ENCODE measurements around the gene PDSS2.
"Not testable (repeated sequence)": the region's sequence is repeated elsewhere in the genome, so short reads cannot be mapped to it uniquely, and the experiment has no call there.

PDSS2 gene

GRCh38 chr6:107323133-107323785 lies 136.1 kb downstream of the PDSS2 start:
- Histone ChIP-seq H3K4me1 (ENCODE audit: control insufficient read depth, insufficient read depth, low read length) (no peaks in the 10 kb centered on the region), H3K9me3 (ENCODE audit: control insufficient read depth, insufficient read depth, low read length) (no peaks in the 10 kb centered on the region), H3K4me3 (ENCODE audit: low read length) (no peak overlapping the region), H3K27me3 (ENCODE audit: control insufficient read depth, insufficient read depth, low read length) (no peaks in the 10 kb centered on the region), H3K27ac (ENCODE audit: low read length) (no peak overlapping the region), H3K36me3 (ENCODE audit: control insufficient read depth, insufficient read depth, low read length) (no peaks in the 10 kb centered on the region)
- WGBS (ENCODE audit: insufficient coverage, insufficient read length) = no CpG with 5 or more reads among the region's 1 CpG
- DNase-seq (ENCODE audit: low read depth, low spot score) = no peak

- Histone ChIP-seq H3K27ac (ENCODE audit: low read length) (no peak overlapping the region), H3K4me1 (ENCODE audit: control insufficient read depth, insufficient read depth, low read length) (no peaks in the 10 kb centered on the region), H3K9me3 (ENCODE audit: control insufficient read depth, insufficient read depth, low read length) (no peaks in the 10 kb centered on the region), H3K4me3 (ENCODE audit: low read length) (no peak overlapping the region), H3K36me3 (ENCODE audit: control insufficient read depth, insufficient read depth, low read length) (no peaks in the 10 kb centered on the region), H3K27me3 (ENCODE audit: control insufficient read depth, insufficient read depth, low read length) (no peaks in the 10 kb centered on the region)
- DNase-seq (ENCODE audit: low read depth, low spot score) = no peak
These were observed 137.6 kb downstream of the PDSS2 start for GRCh38 chr6:107321793-107322192.

DNA sequence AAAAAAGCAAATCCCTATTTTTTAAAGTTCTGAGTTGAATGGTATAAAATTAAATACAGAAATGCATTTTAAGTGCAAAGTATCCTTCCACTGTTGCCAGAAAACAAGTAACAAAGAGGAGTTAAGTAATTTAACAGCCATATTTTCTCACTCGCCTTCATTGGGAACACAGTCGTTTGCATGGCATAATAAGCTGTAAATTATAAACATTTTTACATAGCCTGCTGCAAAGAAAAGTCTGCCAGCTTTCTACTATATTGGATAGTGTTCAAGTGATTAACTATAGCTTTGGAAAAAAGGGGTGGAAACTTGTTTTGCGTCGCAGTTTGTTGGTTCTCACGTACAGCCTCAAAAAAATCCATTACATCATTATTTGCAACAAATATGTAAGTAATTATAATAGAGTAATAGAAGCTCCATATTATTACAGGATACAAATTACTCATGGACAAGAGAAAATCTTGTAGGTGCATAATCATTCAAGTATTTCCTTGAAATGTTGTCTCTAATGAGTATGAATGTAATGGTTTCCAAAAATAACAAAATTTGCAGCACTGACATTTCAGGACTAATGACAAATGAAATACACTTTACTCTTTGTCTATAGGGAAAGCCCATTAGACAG lies 139.3 kb downstream of the PDSS2 start:
- H3K4me3 ChIP-seq (ENCODE audit: low read length) = no peak overlapping the region
- no peaks in the 10 kb centered on the region for H3K4me1 ChIP-seq (ENCODE audit: control insufficient read depth, insufficient read depth, low read length)
- no peaks in the 10 kb centered on the region for H3K9me3 ChIP-seq (ENCODE audit: control insufficient read depth, insufficient read depth, low read length)
- WGBS (ENCODE audit: insufficient coverage, insufficient read length) = no CpG with 5 or more reads among the region's 5 CpGs
- H3K27me3 ChIP-seq (ENCODE audit: control insufficient read depth, insufficient read depth, low read length) = no peaks in the 10 kb centered on the region
- H3K36me3 ChIP-seq (ENCODE audit: control insufficient read depth, insufficient read depth, low read length) = no peaks in the 10 kb centered on the region
- H3K27ac ChIP-seq (ENCODE audit: low read length) = no peak overlapping the region
- no peak for DNase-seq (ENCODE audit: low read depth, low spot score)

GRCh38 chr6:107318100-107318736 lies 141.1 kb downstream of the PDSS2 start:
- no peaks in the 10 kb centered on the region for H3K9me3 ChIP-seq (ENCODE audit: control insufficient read depth, insufficient read depth, low read length)
- no CpG with 5 or more reads among the region's 9 CpGs for WGBS (ENCODE audit: insufficient coverage, insufficient read length)
- peak; percentile 33 for DNase-seq (ENCODE audit: low read depth, low spot score)
- H3K27me3 ChIP-seq (ENCODE audit: control insufficient read depth, insufficient read depth, low read length) = no peaks in the 10 kb centered on the region
- H3K4me1 ChIP-seq (ENCODE audit: control insufficient read depth, insufficient read depth, low read length) = no peaks in the 10 kb centered on the region
- H3K36me3 ChIP-seq (ENCODE audit: control insufficient read depth, insufficient read depth, low read length) = no peaks in the 10 kb centered on the region
- no peak overlapping the region for H3K27ac ChIP-seq (ENCODE audit: low read length)
- no peak overlapping the region for H3K4me3 ChIP-seq (ENCODE audit: low read length)

- no peak for DNase-seq (ENCODE audit: low read depth, low spot score)
- Histone ChIP-seq H3K27ac (ENCODE audit: low read length) (no peak overlapping the region), H3K9me3 (ENCODE audit: control insufficient read depth, insufficient read depth, low read length) (no peaks in the 10 kb centered on the region), H3K27me3 (ENCODE audit: control insufficient read depth, insufficient read depth, low read length) (no peaks in the 10 kb centered on the region), H3K4me3 (ENCODE audit: low read length) (no peak overlapping the region), H3K36me3 (ENCODE audit: control insufficient read depth, insufficient read depth, low read length) (no peaks in the 10 kb centered on the region), H3K4me1 (ENCODE audit: control insufficient read depth, insufficient read depth, low read length) (no peaks in the 10 kb centered on the region)
These were observed 144.2 kb downstream of the PDSS2 start for GRCh38 chr6:107315114-107315513.

DNA sequence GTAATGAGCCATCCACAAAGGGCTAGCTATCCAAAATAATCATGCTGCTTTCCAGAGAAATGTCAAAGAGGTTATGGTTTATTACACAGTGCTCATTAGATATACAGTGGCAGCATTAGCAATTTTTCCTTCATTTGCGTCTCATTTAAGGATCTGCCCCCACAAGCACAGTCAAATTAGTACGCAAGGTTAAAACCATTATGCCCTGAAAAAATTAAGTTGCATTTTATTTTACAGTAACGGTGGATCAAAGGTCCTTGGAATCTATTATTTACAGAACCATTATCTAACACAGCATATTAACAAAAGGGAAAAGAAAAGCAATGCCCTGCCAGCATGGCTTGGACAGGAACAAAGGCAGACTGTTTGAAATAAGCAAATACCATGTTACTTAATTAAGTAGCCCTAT lies 144.8 kb downstream of the PDSS2 start:
- no peak overlapping the region for H3K4me3 ChIP-seq (ENCODE audit: low read length)
- no peaks in the 10 kb centered on the region for H3K27me3 ChIP-seq (ENCODE audit: control insufficient read depth, insufficient read depth, low read length)
- no peaks in the 10 kb centered on the region for H3K36me3 ChIP-seq (ENCODE audit: control insufficient read depth, insufficient read depth, low read length)
- no CpG with 5 or more reads among the region's 3 CpGs for WGBS (ENCODE audit: insufficient coverage, insufficient read length)
- no peak for DNase-seq (ENCODE audit: low read depth, low spot score)
- no peaks in the 10 kb centered on the region for H3K9me3 ChIP-seq (ENCODE audit: control insufficient read depth, insufficient read depth, low read length)
- H3K27ac ChIP-seq (ENCODE audit: low read length) = no peak overlapping the region
- H3K4me1 ChIP-seq (ENCODE audit: control insufficient read depth, insufficient read depth, low read length) = no peaks in the 10 kb centered on the region

DNA sequence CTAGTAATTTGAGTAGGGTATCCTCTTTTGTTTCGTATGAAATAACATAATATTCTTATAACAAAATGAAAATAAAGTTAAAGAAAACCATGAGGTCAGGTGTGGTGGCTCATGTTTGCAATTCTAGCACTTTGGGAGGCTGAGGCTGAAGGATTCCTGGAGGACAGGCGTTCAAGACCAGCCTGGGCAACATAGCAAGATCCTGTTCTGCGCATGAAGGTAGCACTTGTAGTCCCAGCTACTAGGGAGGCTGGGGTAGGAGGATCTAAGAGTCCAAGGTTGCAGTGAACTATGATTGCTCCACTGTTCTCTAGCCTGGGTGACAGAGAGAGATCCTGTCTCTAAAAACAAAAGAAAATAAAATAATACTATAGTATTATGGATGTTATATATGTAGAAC lies 145.6 kb downstream of the PDSS2 start:
- no peak for DNase-seq (ENCODE audit: low read depth, low spot score)
- no peak overlapping the region for H3K27ac ChIP-seq (ENCODE audit: low read length)
- WGBS (ENCODE audit: insufficient coverage, insufficient read length) = no CpG with 5 or more reads among the region's 3 CpGs

DNA sequence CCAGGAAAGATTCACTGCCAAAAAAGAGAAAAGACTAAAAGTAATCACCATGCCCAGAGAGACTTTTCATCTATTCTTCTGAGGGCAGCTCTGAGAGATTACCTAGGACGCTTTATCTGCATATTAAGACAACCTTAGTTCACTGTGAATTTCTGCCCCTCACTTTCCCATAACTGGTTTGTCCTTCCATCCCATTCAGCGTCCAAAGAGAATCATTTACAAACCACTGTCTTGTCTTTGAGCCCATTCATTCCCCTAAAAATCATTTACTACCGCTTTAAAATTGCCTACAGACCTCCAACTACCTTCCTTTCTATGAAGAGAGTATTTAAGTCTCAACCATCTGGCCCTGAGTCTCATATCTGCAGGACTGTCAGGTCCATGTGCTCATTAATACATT lies 149.0 kb downstream of the PDSS2 start:
- Histone ChIP-seq H3K9me3 (ENCODE audit: control insufficient read depth, insufficient read depth, low read length) (no peaks in the 10 kb centered on the region), H3K4me1 (ENCODE audit: control insufficient read depth, insufficient read depth, low read length) (no peaks in the 10 kb centered on the region), H3K27ac (ENCODE audit: low read length) (no peak overlapping the region), H3K27me3 (ENCODE audit: control insufficient read depth, insufficient read depth, low read length) (no peaks in the 10 kb centered on the region), H3K4me3 (ENCODE audit: low read length) (no peak overlapping the region), H3K36me3 (ENCODE audit: control insufficient read depth, insufficient read depth, low read length) (no peaks in the 10 kb centered on the region)
- WGBS (ENCODE audit: insufficient coverage, insufficient read length) = 100% methylated on average over 1 of the region's 3 CpGs
- DNase-seq (ENCODE audit: low read depth, low spot score) = no peak

More for the DNA sequence above, 145.6 kb downstream of the PDSS2 start:
- no peaks in the 10 kb centered on the region for H3K4me1 ChIP-seq (ENCODE audit: control insufficient read depth, insufficient read depth, low read length)
- no peaks in the 10 kb centered on the region for H3K36me3 ChIP-seq (ENCODE audit: control insufficient read depth, insufficient read depth, low read length)
- H3K4me3 ChIP-seq (ENCODE audit: low read length) = no peak overlapping the region
- H3K27me3 ChIP-seq (ENCODE audit: control insufficient read depth, insufficient read depth, low read length) = no peaks in the 10 kb centered on the region
- no peaks in the 10 kb centered on the region for H3K9me3 ChIP-seq (ENCODE audit: control insufficient read depth, insufficient read depth, low read length)

DNA sequence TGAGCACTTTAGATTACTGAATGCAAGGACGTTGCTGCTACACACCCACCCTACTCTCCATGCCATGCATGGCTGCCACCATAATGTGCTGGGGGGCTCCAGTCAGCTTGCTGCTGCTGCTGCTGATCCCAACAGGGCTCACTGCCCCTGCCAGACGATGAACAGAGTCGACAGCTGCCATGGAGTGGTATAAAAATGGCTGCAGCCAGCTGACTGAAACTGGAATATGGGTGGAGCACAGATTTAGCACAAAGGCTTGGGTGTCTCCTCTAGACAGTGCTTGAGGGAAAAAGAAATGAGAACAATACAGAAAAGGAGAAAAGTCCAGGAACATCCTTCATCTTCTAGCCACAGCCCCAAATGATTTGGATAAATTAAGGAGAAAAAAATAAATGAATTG lies 150.7 kb downstream of the PDSS2 start:
- no peak for DNase-seq (ENCODE audit: low read depth, low spot score)
- WGBS (ENCODE audit: insufficient coverage, insufficient read length) = no CpG with 5 or more reads among the region's 3 CpGs
- no peaks in the 10 kb centered on the region for H3K9me3 ChIP-seq (ENCODE audit: control insufficient read depth, insufficient read depth, low read length)
- H3K36me3 ChIP-seq (ENCODE audit: control insufficient read depth, insufficient read depth, low read length) = no peaks in the 10 kb centered on the region
- H3K4me1 ChIP-seq (ENCODE audit: control insufficient read depth, insufficient read depth, low read length) = no peaks in the 10 kb centered on the region
- H3K27me3 ChIP-seq (ENCODE audit: control insufficient read depth, insufficient read depth, low read length) = no peaks in the 10 kb centered on the region
- no peak overlapping the region for H3K4me3 ChIP-seq (ENCODE audit: low read length)
- no peak overlapping the region for H3K27ac ChIP-seq (ENCODE audit: low read length)

DNA sequence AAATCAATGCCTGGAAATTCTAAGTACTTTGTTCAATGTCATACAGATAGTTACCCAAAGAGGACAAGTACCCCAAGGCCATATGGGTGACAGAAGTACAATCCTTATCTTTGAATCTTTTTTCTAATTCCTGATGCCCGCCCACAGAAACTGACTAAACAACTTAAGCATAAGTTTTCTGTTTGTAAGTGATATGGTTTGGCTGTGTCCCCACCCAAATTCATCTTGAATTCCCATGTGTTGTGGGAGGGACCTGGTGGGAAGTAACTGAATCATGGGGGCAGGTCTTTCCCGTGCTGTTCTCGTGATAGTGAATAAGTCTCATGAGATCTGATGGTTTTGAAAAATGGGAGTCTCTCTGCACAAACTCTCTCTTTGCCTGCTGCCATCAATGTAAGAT lies 153.4 kb downstream of the PDSS2 start:
- H3K4me3 ChIP-seq (ENCODE audit: low read length); DNase-seq (ENCODE audit: low read depth, low spot score); H3K4me1 ChIP-seq (ENCODE audit: control insufficient read depth, insufficient read depth, low read length); H3K36me3 ChIP-seq (ENCODE audit: control insufficient read depth, insufficient read depth, low read length); H3K9me3 ChIP-seq (ENCODE audit: control insufficient read depth, insufficient read depth, low read length); H3K27me3 ChIP-seq (ENCODE audit: control insufficient read depth, insufficient read depth, low read length); H3K27ac ChIP-seq (ENCODE audit: low read length): not testable (repeated sequence)
- no CpG with 5 or more reads among the region's 3 CpGs for WGBS (ENCODE audit: insufficient coverage, insufficient read length)

DNA sequence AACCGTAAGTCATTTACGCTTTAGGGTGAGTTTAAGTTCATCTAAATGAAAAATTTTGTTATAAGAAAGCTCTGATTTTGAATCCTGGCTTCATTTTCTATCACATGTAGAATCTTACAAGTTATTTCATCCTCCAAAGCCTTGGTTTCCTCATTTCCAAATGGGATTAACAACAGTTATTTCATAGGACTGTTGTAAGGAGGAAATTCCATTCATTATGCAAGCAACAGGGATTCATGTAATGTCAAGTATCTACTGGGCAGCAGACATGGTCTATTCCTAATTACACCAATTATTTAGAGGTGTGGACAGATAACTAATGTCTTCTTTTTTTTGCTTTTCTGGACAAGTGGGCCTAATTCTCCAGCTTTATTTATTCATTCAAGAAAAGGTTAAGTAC lies 154.0 kb downstream of the PDSS2 start:
- DNase-seq (ENCODE audit: low read depth, low spot score) = no peak

More for the DNA sequence above, 154.0 kb downstream of the PDSS2 start:
- Histone ChIP-seq H3K36me3 (ENCODE audit: control insufficient read depth, insufficient read depth, low read length) (no peaks in the 10 kb centered on the region), H3K4me1 (ENCODE audit: control insufficient read depth, insufficient read depth, low read length) (no peaks in the 10 kb centered on the region), H3K27ac (ENCODE audit: low read length) (no peak overlapping the region), H3K4me3 (ENCODE audit: low read length) (no peak overlapping the region), H3K9me3 (ENCODE audit: control insufficient read depth, insufficient read depth, low read length) (no peaks in the 10 kb centered on the region), H3K27me3 (ENCODE audit: control insufficient read depth, insufficient read depth, low read length) (no peaks in the 10 kb centered on the region)
- no CpG with 5 or more reads among the region's 2 CpGs for WGBS (ENCODE audit: insufficient coverage, insufficient read length)

Data from iPS DF 6.9 (cell line).